ENCODE data around the gene MAGOH.

- no peak for TF ChIP-seq GTF3C2 (IDR thresholded peaks at IDR 0.05; ENCODE audit: borderline replicate concordance, extremely low read depth, insufficient read length)
- no peak for TF ChIP-seq POLR2A (conservative IDR thresholded peaks at IDR 0.05)
- TF ChIP-seq MXI1 (IDR thresholded peaks at IDR 0.05; ENCODE audit: low read depth, low read length): no peak
- TF ChIP-seq FOSL1 (tag; conservative IDR thresholded peaks at IDR 0.05): no peak
- TF ChIP-seq CTCF (IDR thresholded peaks at IDR 0.05 in 2 of 3, conservative IDR thresholded peaks at IDR 0.05 in 1 of 3; ENCODE audit: insufficient read depth in 2 of 3, low read depth in 1 of 3, low read length in 3 of 3): no peak
- no peak for TF ChIP-seq USF1 (CRISPR knock-in tag; IDR thresholded peaks at IDR 0.05)
- TF ChIP-seq ZFP36 (IDR thresholded peaks at IDR 0.05; ENCODE audit: low read depth, low read length, partially characterized antibody): no peak
- TF ChIP-seq CEBPB (tag; IDR thresholded peaks at IDR 0.05): no peak
- TF ChIP-seq ZBTB7A (IDR thresholded peaks at IDR 0.05; ENCODE audit: borderline replicate concordance, control insufficient read depth, low read depth, low read length): no peak
These were observed 35.7 kb upstream of the MAGOH start for GRCh38 chr1:53274026-53274425.

Data from K562 (cell line).